Activated CD8-positive, alpha-beta memory T cell treated with anti-CD3 and anti-CD28 coated beads, Interleukin-2, amount 50 U/mL, for 24 hours (primary cell): ENCODE measurements around the gene DYNC1H1.
A peak's percentile ranks its signal among the peaks of the same experiment; 100 is the strongest.
"Not testable (repeated sequence)": the region's sequence is repeated elsewhere in the genome, so short reads cannot be mapped to it uniquely, and the experiment has no call there.

Experiments
- DNase-seq: peaks from one replicate; pipeline ENCODE4 v3.0.0-alpha.2; 2020; ENCODE audit errors: extremely low read depth

The DYNC1H1 gene

GRCh38 chr14:101963656-101964296 lies 597 bp upstream of the DYNC1H1 start:
- no peak for DNase-seq

- peak; percentile 15 for DNase-seq
These were observed 790 bp downstream of the DYNC1H1 start for GRCh38 chr14:101965181-101965544.

- DNase-seq = no peak
These were observed 1.7 kb downstream of the DYNC1H1 start for GRCh38 chr14:101965770-101966722.

- no peak for DNase-seq
These were observed 2.4 kb downstream of the DYNC1H1 start for GRCh38 chr14:101966742-101967141.

- no peak for DNase-seq
These were observed 3.8 kb downstream of the DYNC1H1 start for GRCh38 chr14:101968186-101968585.

- no peak for DNase-seq
These were observed 5.1 kb downstream of the DYNC1H1 start for GRCh38 chr14:101969481-101969880.

GRCh38 chr14:101970830-101971400 lies 6.5 kb downstream of the DYNC1H1 start:
- DNase-seq = no peak

- DNase-seq = not testable (repeated sequence)
These were observed 7.1 kb downstream of the DYNC1H1 start for GRCh38 chr14:101971458-101971857.

GRCh38 chr14:101972126-101972866 lies 7.9 kb downstream of the DYNC1H1 start:
- DNase-seq = no peak

- DNase-seq = no peak
These were observed 9.0 kb downstream of the DYNC1H1 start for GRCh38 chr14:101973356-101973755.

GRCh38 chr14:101975231-101975630 lies 10.9 kb downstream of the DYNC1H1 start:
- no peak for DNase-seq

- DNase-seq = no peak
These were observed 13.1 kb downstream of the DYNC1H1 start for GRCh38 chr14:101977311-101978071.

- DNase-seq = no peak
These were observed 15.3 kb downstream of the DYNC1H1 start for GRCh38 chr14:101979666-101980065.

- no peak for DNase-seq
These were observed 15.9 kb downstream of the DYNC1H1 start for GRCh38 chr14:101980251-101980650.

- DNase-seq = no peak
These were observed 16.3 kb downstream of the DYNC1H1 start for GRCh38 chr14:101980700-101981099.

- no peak for DNase-seq
These were observed 18.2 kb downstream of the DYNC1H1 start for GRCh38 chr14:101982621-101983020.

GRCh38 chr14:101984831-101985230 lies 20.5 kb downstream of the DYNC1H1 start:
- not testable (repeated sequence) for DNase-seq

GRCh38 chr14:101985957-101986356 lies 21.6 kb downstream of the DYNC1H1 start:
- DNase-seq = no peak

- no peak for DNase-seq
These were observed 22.6 kb downstream of the DYNC1H1 start for GRCh38 chr14:101986953-101987352.

GRCh38 chr14:101988377-101988776 lies 24.0 kb downstream of the DYNC1H1 start:
- no peak for DNase-seq

GRCh38 chr14:101991352-101991751 lies 27.0 kb downstream of the DYNC1H1 start:
- DNase-seq = no peak
